H54 (cell line): ENCODE results near the gene TMEM14A.
A peak's percentile ranks its signal among the peaks of the same experiment; 100 is the strongest.
"Not testable (repeated sequence)": the region's sequence is repeated elsewhere in the genome, so short reads cannot be mapped to it uniquely, and the experiment has no call there.

ENCODE experiments used
- DNase-seq: peaks from one replicate; pipeline ENCODE4 v3.0.0; 2011; ENCODE audit warnings: low spot score, mixed read lengths; ENCODE audit not compliant: insufficient read length
- FAIRE-seq: peaks from 3 replicates; lab custom pipeline; 2011; peaks lifted over from hg19 to GRCh38; lab: Jason Lieb, UNC
- POLR2A ChIP-seq: IDR thresholded peaks from 2 replicates; pipeline ENCODE4 v1.6.1; 2011; ENCODE audit warnings: low read depth, mild to moderate bottlenecking, low read length

Gene TMEM14A

GRCh38 chr6:52694404-52694803 is 23.5 kb downstream of the TMEM14A start:
- DNase-seq (no peak), FAIRE-seq (no peak)
- no peak for TF ChIP-seq POLR2A

GRCh38 chr6:52696418-52696817 is 25.5 kb downstream of the TMEM14A start:
- TF ChIP-seq POLR2A = no peak
- DNase-seq (no peak), FAIRE-seq (no peak)

- DNase-seq (peak; percentile 4), FAIRE-seq (no peak)
- TF ChIP-seq POLR2A = no peak
These were observed 27.0 kb downstream of the TMEM14A start for GRCh38 chr6:52697903-52698302.

- FAIRE-seq (no peak), DNase-seq (no peak)
These were observed 33.1 kb downstream of the TMEM14A start for GRCh38 chr6:52704060-52704459.

GRCh38 chr6:52704781-52705502 is 34.0 kb downstream of the TMEM14A start:
- FAIRE-seq, DNase-seq: not testable (repeated sequence)

More at GRCh38 chr6:52704060-52704459, 33.1 kb downstream of the TMEM14A start:
- TF ChIP-seq POLR2A = no peak

GRCh38 chr6:52706001-52706400 is 35.1 kb downstream of the TMEM14A start:
- FAIRE-seq = no peak
- no peak for DNase-seq
- TF ChIP-seq POLR2A = no peak

- DNase-seq = no peak
- no peak for FAIRE-seq
- TF ChIP-seq POLR2A = no peak
These were observed 37.2 kb downstream of the TMEM14A start for GRCh38 chr6:52707963-52708680.

GRCh38 chr6:52712136-52712535 is 41.2 kb downstream of the TMEM14A start:
- TF ChIP-seq POLR2A = no peak
- DNase-seq (no peak), FAIRE-seq (no peak)

- DNase-seq, FAIRE-seq: not testable (repeated sequence)
These were observed 43.8 kb downstream of the TMEM14A start for GRCh38 chr6:52714761-52715160.

GRCh38 chr6:52718550-52718949 is 47.6 kb downstream of the TMEM14A start:
- no peak for TF ChIP-seq POLR2A
- DNase-seq = no peak
- FAIRE-seq = no peak

GRCh38 chr6:52720321-52720720 is 49.4 kb downstream of the TMEM14A start:
- TF ChIP-seq POLR2A = no peak
- no peak for DNase-seq
- no peak for FAIRE-seq

- TF ChIP-seq POLR2A = no peak
- FAIRE-seq (no peak), DNase-seq (peak; percentile 21)
These were observed 53.1 kb downstream of the TMEM14A start for GRCh38 chr6:52724042-52724405.

- peak; percentile 76 for DNase-seq
- no peak for TF ChIP-seq POLR2A
- peak; percentile 71 for FAIRE-seq
These were observed 53.7 kb downstream of the TMEM14A start for GRCh38 chr6:52724406-52725121.

GRCh38 chr6:52725143-52725534 is 54.2 kb downstream of the TMEM14A start:
- TF ChIP-seq POLR2A = no peak
- DNase-seq = no peak
- FAIRE-seq = no peak
